GM18867 (cell line): ENCODE results near the gene ZAP70.
A peak's percentile ranks its signal among the peaks of the same experiment; 100 is the strongest.

ENCODE experiments used
- ATAC-seq: cut with Tn5 transposase; IDR thresholded peaks from one replicate; pipeline ENCODE4 v1.9.1; 2021; ENCODE audit warnings: mild to moderate bottlenecking, moderate library complexity; ENCODE audit not compliant: unreplicated experiment

ZAP70 gene

DNA sequence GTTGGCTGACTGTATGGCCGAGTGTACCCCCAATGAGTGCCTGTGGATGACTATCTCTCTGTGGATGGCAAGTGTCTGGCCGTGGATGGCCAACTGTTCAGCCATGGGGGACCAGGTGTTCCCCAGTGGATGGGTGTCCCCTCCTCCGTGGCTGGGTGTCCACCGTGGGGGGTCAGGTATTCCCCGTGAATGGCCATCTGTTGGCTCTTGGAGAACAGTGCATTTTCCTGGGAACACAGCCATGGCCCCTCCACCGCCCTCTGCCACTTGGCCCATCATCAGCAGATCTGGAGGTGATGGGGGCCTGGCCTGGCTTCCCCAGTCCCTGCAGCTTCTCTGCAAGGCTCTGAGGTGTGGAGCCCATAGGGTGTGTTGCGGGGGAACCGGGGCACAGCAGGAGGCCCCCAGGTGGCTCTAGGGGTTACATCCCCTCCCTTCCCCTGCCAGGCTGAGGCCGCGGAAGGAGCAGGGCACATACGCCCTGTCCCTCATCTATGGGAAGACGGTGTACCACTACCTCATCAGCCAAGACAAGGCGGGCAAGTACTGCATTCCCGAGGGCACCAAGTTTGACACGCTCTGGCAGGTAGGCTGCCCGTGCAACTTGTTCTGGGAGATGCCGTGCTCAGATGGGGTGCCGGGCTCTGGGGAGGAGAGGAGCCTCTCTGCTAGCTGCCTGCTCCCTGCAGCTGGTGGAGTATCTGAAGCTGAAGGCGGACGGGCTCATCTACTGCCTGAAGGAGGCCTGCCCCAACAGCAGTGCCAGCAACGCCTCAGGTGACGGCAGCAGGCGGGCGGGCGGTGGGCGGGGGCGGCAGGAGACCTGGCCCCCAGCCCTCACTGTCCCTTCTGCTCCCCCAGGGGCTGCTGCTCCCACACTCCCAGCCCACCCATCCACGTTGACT lies 19.3 kb downstream of the ZAP70 start:
- no peak for ATAC-seq

DNA sequence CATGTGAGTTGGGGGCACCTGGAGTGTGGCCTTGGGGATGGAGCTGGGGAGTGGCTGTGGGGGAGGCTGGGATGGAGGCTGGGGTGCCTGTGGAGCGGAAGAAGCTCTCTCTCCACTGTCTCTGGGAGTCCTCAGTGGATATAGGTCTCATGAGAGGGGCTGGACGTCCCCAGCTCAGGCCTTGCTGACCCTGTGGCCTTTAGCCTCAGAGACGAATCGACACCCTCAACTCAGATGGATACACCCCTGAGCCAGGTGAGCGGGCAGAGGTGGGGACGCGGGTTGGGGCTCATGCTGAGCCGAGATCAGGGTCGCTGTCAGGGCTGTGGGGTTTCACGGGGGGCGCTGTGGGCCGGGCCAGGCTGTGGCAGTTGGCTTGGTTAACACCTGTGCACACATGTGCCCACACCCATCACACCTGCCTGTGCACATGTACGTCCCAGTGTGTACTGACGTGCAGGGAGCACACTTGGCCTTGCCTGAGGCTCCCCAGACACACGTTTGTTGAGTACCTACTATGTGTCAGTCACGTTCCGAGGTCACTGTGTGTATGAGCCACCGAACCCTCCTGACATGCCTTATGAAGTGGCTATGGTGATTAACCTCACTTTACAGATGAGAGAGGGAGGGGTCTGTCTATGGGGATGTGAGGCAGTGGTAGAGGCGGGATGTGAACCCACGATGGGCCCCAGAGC lies 20.1 kb downstream of the ZAP70 start:
- no peak for ATAC-seq

DNA sequence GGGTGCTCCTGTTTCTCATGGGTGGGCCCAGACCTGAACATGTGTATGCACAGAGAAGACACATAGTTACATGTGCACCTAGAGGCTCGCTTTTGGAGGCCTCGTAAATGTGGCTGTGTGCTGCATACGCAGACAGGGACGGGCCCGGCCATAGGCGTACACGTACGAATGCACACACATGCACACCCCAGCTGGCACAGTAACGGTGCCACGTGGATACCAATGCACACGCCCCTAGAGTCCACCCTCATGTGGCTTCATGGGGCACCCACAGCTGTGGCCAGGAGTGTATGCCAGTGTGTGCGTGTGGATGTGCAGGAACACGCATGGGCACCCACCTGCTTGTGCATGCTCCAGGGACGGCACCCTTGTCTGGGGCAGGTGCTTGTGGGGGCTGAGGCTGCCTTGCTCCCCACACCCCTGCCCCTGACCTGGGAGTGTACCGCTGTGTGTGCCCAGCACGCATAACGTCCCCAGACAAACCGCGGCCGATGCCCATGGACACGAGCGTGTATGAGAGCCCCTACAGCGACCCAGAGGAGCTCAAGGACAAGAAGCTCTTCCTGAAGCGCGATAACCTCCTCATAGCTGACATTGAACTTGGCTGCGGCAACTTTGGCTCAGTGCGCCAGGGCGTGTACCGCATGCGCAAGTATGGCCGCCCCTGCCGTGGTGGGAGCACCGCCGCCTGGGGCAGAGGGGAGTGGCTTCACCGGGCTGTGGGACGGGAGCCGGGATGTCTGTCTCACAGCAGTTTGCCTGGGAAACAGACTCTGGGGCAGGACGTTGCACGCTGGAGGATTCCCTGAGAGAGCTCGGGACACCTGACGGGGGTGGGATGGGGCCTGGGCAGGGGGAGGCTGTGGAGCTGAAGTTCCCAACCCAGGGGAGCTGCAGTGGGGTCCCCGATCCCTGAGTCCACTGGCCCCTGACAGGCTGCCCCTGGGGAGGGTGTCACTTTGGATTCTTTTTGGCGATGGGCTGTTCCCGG lies 21.0 kb downstream of the ZAP70 start:
- ATAC-seq, result no peak

DNA sequence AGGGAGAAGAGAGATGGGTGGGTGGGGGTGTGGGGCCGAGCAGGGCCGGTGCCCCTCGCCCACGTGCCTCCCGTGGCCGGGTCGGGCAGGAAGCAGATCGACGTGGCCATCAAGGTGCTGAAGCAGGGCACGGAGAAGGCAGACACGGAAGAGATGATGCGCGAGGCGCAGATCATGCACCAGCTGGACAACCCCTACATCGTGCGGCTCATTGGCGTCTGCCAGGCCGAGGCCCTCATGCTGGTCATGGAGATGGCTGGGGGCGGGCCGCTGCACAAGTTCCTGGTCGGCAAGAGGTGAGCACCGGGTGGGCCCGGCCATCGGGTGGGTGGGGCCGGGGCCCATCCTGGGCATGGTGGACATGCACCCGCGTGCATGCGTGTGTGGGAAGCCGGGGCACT lies 21.8 kb downstream of the ZAP70 start:
- no peak for ATAC-seq

DNA sequence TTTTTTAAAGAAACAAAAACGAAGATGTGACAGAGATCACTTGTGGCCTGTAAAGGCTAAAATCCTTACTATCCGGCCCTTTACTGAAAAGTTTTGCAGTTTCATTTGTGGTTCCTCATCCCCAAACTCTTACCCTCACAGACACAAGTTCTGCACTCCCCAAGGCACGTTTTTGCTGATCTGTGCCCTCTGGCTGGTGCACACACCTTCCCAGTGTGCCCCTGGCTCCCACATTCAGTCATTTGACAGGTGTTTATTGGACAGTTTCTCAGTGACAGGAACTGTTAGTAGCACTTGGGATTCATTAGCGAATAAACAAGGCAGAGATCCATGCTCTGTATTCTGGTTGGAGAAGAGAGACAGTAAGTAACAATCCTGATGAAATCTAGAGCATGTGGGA lies 22.8 kb downstream of the ZAP70 start:
- no peak for ATAC-seq

GRCh38 chr2:97736608-97737330 lies 23.4 kb downstream of the ZAP70 start:
- no peak for ATAC-seq

- ATAC-seq, result no peak
Observed at GRCh38 chr2:97737421-97738178, 24.2 kb downstream of the ZAP70 start.

GRCh38 chr2:97738179-97739019 lies 25.0 kb downstream of the ZAP70 start:
- no peak for ATAC-seq

GRCh38 chr2:97739020-97739892 lies 25.9 kb downstream of the ZAP70 start:
- ATAC-seq, result no peak

- ATAC-seq, result no peak
Observed at GRCh38 chr2:97739893-97740245, 26.5 kb downstream of the ZAP70 start.

GRCh38 chr2:97740590-97741182 lies 27.3 kb downstream of the ZAP70 start:
- peak; percentile 54 for ATAC-seq

DNA sequence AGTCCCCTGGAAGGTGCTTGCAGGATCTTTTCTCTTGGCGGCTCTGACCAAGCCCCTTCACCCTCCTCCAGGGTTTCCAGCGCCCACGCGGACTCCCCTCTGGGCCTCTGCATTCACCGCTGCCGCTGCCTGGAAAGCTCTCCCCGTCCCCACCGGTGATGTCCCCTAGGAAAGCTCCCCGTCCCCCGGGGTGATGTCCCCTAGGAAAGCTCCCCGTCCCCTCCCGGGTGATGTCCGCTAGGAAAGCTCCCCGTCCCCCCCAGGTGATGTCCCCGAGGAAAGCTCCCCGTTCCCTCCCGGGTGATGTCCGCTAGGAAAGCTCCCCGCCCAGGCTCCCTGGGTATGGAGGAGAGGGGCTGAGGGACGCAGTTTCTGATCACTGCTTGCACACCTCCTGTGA lies 27.9 kb downstream of the ZAP70 start:
- ATAC-seq, result no peak

- ATAC-seq, result no peak
Observed at GRCh38 chr2:97741686-97742085, 28.3 kb downstream of the ZAP70 start.

- no peak for ATAC-seq
Observed at GRCh38 chr2:97742381-97742847, 29.0 kb downstream of the ZAP70 start.

- ATAC-seq, result no peak
Observed at GRCh38 chr2:97743913-97744312, 30.5 kb downstream of the ZAP70 start.

DNA sequence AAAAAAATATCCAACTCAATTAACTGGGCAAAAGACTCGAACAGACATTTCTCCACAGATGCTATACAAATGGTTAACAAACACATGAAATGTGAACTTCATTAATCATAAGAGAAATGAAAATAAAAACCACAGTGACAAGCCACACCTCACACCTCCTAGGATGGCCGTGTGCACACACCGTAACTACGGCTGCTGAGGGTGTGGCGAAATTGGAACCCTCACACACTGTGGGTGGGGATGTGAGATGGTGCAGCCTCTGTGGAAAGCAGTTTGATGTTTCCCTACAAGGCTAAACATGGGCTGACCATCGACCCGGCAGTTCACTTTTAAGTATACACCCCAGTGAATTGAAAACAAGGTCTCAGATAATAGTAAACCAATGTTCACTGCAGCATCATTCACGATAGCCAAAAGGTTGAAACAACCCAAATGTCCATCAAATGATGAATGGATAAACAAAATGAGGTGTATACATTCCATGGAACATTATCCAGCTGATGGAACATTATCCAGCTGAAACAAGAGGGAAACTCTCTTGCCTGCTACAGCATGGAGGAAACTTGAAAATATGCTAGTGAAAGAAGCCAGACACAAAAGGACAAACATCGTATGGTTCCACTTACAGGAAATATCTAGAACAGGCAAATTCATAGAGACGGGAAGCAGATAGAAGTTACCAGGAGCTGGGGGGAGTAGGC lies 32.2 kb downstream of the ZAP70 start:
- peak; percentile 87 for ATAC-seq

GRCh38 chr2:97747285-97747684 lies 33.9 kb downstream of the ZAP70 start:
- ATAC-seq, result no peak
